DOHH2 (cell line): Measurements from ENCODE around the gene PLCB2.

Experiments
- EZH2phosphoT487 ChIP-seq: fragments of 200-600 bp; sonication (generic); IDR thresholded peaks from 2 replicates; pipeline ENCODE4 v1.6.1; 2017; ENCODE audit warnings: borderline replicate concordance, mild to moderate bottlenecking, antibody characterized with exemption, low read length, moderate library complexity, mixed read lengths
- TF ChIP-seq, protein P1 (sequence below): fragments of 200-600 bp; sonication (generic); IDR thresholded peaks from one replicate; pipeline ENCODE4 v1.5.1; 2014; ENCODE audit warnings: antibody characterized with exemption, mild to moderate bottlenecking, low read depth, low read length; ENCODE audit not compliant: poor library complexity, severe bottlenecking

DNA sequence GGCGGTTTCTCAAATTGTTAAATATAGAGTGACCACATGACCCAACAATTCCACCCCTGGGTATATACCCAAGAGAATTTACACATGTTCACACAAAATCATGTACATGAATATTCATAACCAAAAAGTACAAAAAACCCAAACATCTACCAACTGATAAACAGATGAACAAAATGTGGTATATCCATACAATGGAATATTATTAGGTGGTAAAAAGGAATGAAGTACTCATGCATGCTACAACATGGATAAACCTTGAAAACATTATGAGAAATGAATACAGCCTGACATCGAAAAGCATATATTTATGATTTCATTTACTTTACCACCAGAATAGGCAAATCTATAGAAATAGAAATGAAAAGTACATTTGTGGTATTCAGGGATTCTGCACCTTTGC is 7.4 kb downstream of the PLCB2 start:
- TF ChIP-seq, protein P1, sequence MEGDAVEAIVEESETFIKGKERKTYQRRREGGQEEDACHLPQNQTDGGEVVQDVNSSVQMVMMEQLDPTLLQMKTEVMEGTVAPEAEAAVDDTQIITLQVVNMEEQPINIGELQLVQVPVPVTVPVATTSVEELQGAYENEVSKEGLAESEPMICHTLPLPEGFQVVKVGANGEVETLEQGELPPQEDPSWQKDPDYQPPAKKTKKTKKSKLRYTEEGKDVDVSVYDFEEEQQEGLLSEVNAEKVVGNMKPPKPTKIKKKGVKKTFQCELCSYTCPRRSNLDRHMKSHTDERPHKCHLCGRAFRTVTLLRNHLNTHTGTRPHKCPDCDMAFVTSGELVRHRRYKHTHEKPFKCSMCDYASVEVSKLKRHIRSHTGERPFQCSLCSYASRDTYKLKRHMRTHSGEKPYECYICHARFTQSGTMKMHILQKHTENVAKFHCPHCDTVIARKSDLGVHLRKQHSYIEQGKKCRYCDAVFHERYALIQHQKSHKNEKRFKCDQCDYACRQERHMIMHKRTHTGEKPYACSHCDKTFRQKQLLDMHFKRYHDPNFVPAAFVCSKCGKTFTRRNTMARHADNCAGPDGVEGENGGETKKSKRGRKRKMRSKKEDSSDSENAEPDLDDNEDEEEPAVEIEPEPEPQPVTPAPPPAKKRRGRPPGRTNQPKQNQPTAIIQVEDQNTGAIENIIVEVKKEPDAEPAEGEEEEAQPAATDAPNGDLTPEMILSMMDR = no peak
- TF ChIP-seq EZH2phosphoT487 = no peak
